IMR-90 (cell line): ENCODE measurements around the gene CNNM2. TPM values are rescaled to one million over a fixed set of nuclear protein-coding genes. Genes with fewer than 3 reads are reported as not detected.

Experiments used
- ATAC-seq: fragments of 200-7000 bp; cut with Tn5 transposase; 2 replicates; pipeline ENCODE4 v1.9.1; 2020; ENCODE audit warnings: low read depth, mild to moderate bottlenecking, moderate library complexity
- BruUV-seq: library from RNA; stranded (reverse); fragments of 400-500 nt; replicated peaks from 2 replicates; lab custom pipeline; 2021; lab: Mats Ljungman, UMichigan
- CTCF ChIA-PET: fragments of 300-600 bp; formaldehyde crosslinking; extraction: SDS; loops from one replicate; lab custom pipeline; 2021; ENCODE audit warnings: antibody characterized with exemption; lab: Yijun Ruan, JAX
- POLR2A ChIA-PET: fragments of 300-600 bp; sonication (Branson Sonifier 250); formaldehyde crosslinking; loops from one replicate; lab custom pipeline; 2022; ENCODE audit warnings: antibody characterized with exemption; ENCODE audit not compliant: unreplicated experiment; lab: Charles Lee
- DNase-seq: peaks from one replicate; pipeline ENCODE4 v3.0.0; 2013
- H2AFZ ChIP-seq: replicated peaks from 2 replicates; pipeline ENCODE3; 2013; ENCODE audit warnings: low read length, mild to moderate bottlenecking; ENCODE audit not compliant: poor library complexity
- H2AK5ac ChIP-seq: 2 replicates; pipeline ENCODE4 v1.6.1; 2013; ENCODE audit warnings: low read depth, low read length, inconsistent platforms
- H2AK9ac ChIP-seq: replicated peaks from 2 replicates; pipeline ENCODE3; 2013; ENCODE audit warnings: mild to moderate bottlenecking, low read depth, low read length, moderate library complexity; ENCODE audit not compliant: poor library complexity
- H2BK120ac ChIP-seq: 2 replicates; pipeline ENCODE4 v1.6.1; 2013; ENCODE audit warnings: low read depth, low read length, inconsistent platforms
- H2BK15ac ChIP-seq: 3 replicates; pipeline ENCODE4 v1.6.1; 2013; ENCODE audit warnings: low read depth, low read length, inconsistent platforms
- H2BK20ac ChIP-seq: 2 replicates; pipeline ENCODE4 v1.6.1; 2013; ENCODE audit warnings: low read depth, mild to moderate bottlenecking, inconsistent platforms, low read length, moderate library complexity
- H2BK5ac ChIP-seq: 2 replicates; pipeline ENCODE4 v1.6.1; 2013; ENCODE audit warnings: mild to moderate bottlenecking, low read depth, low read length, inconsistent platforms; ENCODE audit not compliant: poor library complexity, severe bottlenecking
- H3K14ac ChIP-seq: replicated peaks from 2 replicates; pipeline ENCODE4 v1.6.1; 2013; ENCODE audit warnings: low read depth, low read length, inconsistent platforms
- H3K18ac ChIP-seq: 2 replicates; pipeline ENCODE4 v1.6.1; 2013; ENCODE audit warnings: low read depth, low read length, control low read depth
- H3K23ac ChIP-seq: 2 replicates; pipeline ENCODE4 v1.6.1; 2013; ENCODE audit warnings: low read depth, low read length, inconsistent platforms
- H3K27ac ChIP-seq: 2 replicates; pipeline ENCODE4 v1.5.1; 2013; ENCODE audit warnings: mild to moderate bottlenecking, control low read depth, low read length; ENCODE audit not compliant: insufficient read depth
- H3K27me3 ChIP-seq: 2 replicates; pipeline ENCODE4 v1.6.1; 2013; ENCODE audit warnings: low read length; ENCODE audit not compliant: control insufficient read depth, insufficient read depth
- H3K36me3 ChIP-seq: 2 replicates; pipeline ENCODE4 v1.6.1; 2013; ENCODE audit warnings: low read length, mixed read lengths; ENCODE audit not compliant: control insufficient read depth, insufficient read depth
- H3K4ac ChIP-seq: 2 replicates; pipeline ENCODE4 v1.6.1; 2013; ENCODE audit warnings: low read depth, low read length, inconsistent platforms
- H3K4me1 ChIP-seq: 2 replicates; pipeline ENCODE4 v1.6.1; 2013; ENCODE audit warnings: low read length, mixed read lengths; ENCODE audit not compliant: control insufficient read depth, insufficient read depth
- H3K4me2 ChIP-seq: 2 replicates; pipeline ENCODE4 v1.6.1; 2013; ENCODE audit warnings: low read depth, mild to moderate bottlenecking, control low read depth, low read length, moderate library complexity
- H3K4me3 ChIP-seq: 2 replicates; pipeline ENCODE4 v1.5.1; 2013; ENCODE audit warnings: low read depth, mild to moderate bottlenecking, control low read depth, low read length, moderate library complexity; ENCODE audit not compliant: insufficient read depth
- H3K56ac ChIP-seq: 2 replicates; pipeline ENCODE4 v1.6.1; 2013; ENCODE audit warnings: low read length, inconsistent platforms; ENCODE audit not compliant: insufficient read depth; ENCODE audit errors: extremely low read depth
- H3K79me1 ChIP-seq, 2 experiments: 2 replicates each; pipeline ENCODE4 v1.6.1; 2013; ENCODE audit warnings: low read length in 2 of 2, inconsistent platforms in 1 of 2, low read depth in 1 of 2
- H3K9ac ChIP-seq: 2 replicates; pipeline ENCODE4 v1.6.1; 2013; ENCODE audit warnings: low read depth, low read length, control low read depth
- H3K9me1 ChIP-seq: 2 replicates; pipeline ENCODE4 v1.6.1; 2013; ENCODE audit warnings: low read length, inconsistent platforms; ENCODE audit not compliant: insufficient read depth
- H3K9me3 ChIP-seq: 2 replicates; pipeline ENCODE4 v1.6.1; 2013; ENCODE audit warnings: low read length; ENCODE audit not compliant: control insufficient read depth, insufficient read depth
- H4K20me1 ChIP-seq: 2 replicates; pipeline ENCODE4 v1.6.1; 2013; ENCODE audit warnings: low read length, inconsistent platforms; ENCODE audit not compliant: insufficient read depth
- H4K5ac ChIP-seq: 2 replicates; pipeline ENCODE4 v1.6.1; 2013; ENCODE audit warnings: mild to moderate bottlenecking, low read depth, low read length, control low read depth
- H4K8ac ChIP-seq, 2 experiments: 2 replicates each; pipeline ENCODE4 v1.6.1; 2013; ENCODE audit warnings: low read depth in 2 of 2, low read length in 2 of 2, control low read depth in 1 of 2, inconsistent platforms in 1 of 2
- H4K91ac ChIP-seq: 2 replicates; pipeline ENCODE4 v1.6.1; 2013; ENCODE audit warnings: low read depth, low read length, inconsistent platforms; ENCODE audit not compliant: insufficient read depth
- CEBPB ChIP-seq: IDR thresholded peaks from 2 replicates; pipeline ENCODE4 v1.6.1; 2012; ENCODE audit warnings: low read depth, low read length, improper control_type of control experiment
- CHD1 ChIP-seq: IDR thresholded peaks from 2 replicates; pipeline ENCODE4 v1.6.1; 2012; ENCODE audit warnings: low read depth, low read length, improper control_type of control experiment
- ELK1 ChIP-seq: fragments of 150-350 bp; IDR thresholded peaks from 2 replicates; pipeline ENCODE4 v1.6.1; 2016; ENCODE audit warnings: low read depth, mild to moderate bottlenecking, low read length, moderate library complexity, borderline replicate concordance
- FOS ChIP-seq: fragments of 150-350 bp; IDR thresholded peaks from 2 replicates; pipeline ENCODE4 v1.6.1; 2016; ENCODE audit warnings: low read depth, low read length
- MAFK ChIP-seq: IDR thresholded peaks from 2 replicates; pipeline ENCODE4 v1.6.1; 2012; ENCODE audit warnings: low read depth, low read length, improper control_type of control experiment
- MAZ ChIP-seq: IDR thresholded peaks from 2 replicates; pipeline ENCODE4 v1.6.1; 2012; ENCODE audit warnings: low read depth, mild to moderate bottlenecking, low read length, improper control_type of control experiment, moderate library complexity, borderline replicate concordance
- MXI1 ChIP-seq: IDR thresholded peaks from 2 replicates; pipeline ENCODE4 v1.6.1; 2012; ENCODE audit warnings: low read depth, mild to moderate bottlenecking, low read length, moderate library complexity, borderline replicate concordance
- POLR2A ChIP-seq: IDR thresholded peaks from 2 replicates; pipeline ENCODE4 v1.6.1; 2012; ENCODE audit warnings: mild to moderate bottlenecking, low read depth, low read length
- RAD21 ChIP-seq: IDR thresholded peaks from 2 replicates; pipeline ENCODE4 v1.6.1; 2012; ENCODE audit warnings: low read length, improper control_type of control experiment
- RCOR1 ChIP-seq: IDR thresholded peaks from 2 replicates; pipeline ENCODE4 v1.6.1; 2012; ENCODE audit warnings: mild to moderate bottlenecking, low read length, improper control_type of control experiment; ENCODE audit not compliant: insufficient replicate concordance
- RFX5 ChIP-seq: IDR thresholded peaks from 2 replicates; pipeline ENCODE4 v1.8.0; 2012; ENCODE audit warnings: low read depth, mild to moderate bottlenecking, low read length, moderate library complexity
- SMC3 ChIP-seq: fragments of 150-350 bp; IDR thresholded peaks from 2 replicates; pipeline ENCODE4 v1.6.1; 2016; ENCODE audit warnings: low read depth, mild to moderate bottlenecking, antibody characterized with exemption, low read length, moderate library complexity
- WGBS, 2 experiments: methylation state at CpG; one replicate each; pipeline versions ENCODE4 v1.1.5 to v1.1.7; 2013; ENCODE audit warnings: missing lambda C conversion rate in 2 of 2; ENCODE audit not compliant: insufficient read length in 1 of 2; ENCODE audit errors: extremely low coverage in 2 of 2; 5-methylcytosine and 5-hydroxymethylcytosine counted together
- dilution Hi-C: fragments of 300-500 bp; cut with HindIII; formaldehyde crosslinking; loops from one replicate; pipeline ENCODE4 v1.14.3; 2018; ENCODE audit warnings: low sequenced_read_pairs; ENCODE audit not compliant: unreplicated experiment
- in situ Hi-C: fragments of 300-500 bp; cut with MboI; formaldehyde crosslinking; loops from 3 replicates; pipeline ENCODE4 v1.14.3; 2019; ENCODE audit warnings: low sequenced_read_pairs, inconsistent platforms, mixed read lengths
- intact Hi-C: fragments of 100-400 bp; cut with micrococcal nuclease; formaldehyde crosslinking; loops from 2 replicates; pipeline ENCODE4 v1.10.0; 2022
- polyA plus RNA-seq, 3 experiments: library from polyadenylated mRNA; depleted of rRNA; stranded (reverse); fragments of >200 nt; gene quantifications; 2 replicates each; pipeline ENCODE4 v1.2.3, GENCODE V29; 2012; ENCODE audit warnings: low replicate concordance in 1 of 3
- total RNA-seq: library from RNA; depleted of rRNA; stranded (reverse); fragments of >200 nt; gene quantifications from 2 replicates; pipeline ENCODE4 v1.2.3, GENCODE V29; 2012
- TF ChIP-seq, protein P1 (sequence below): conservative IDR thresholded peaks from 2 replicates; pipeline ENCODE4 v1.5.1; 2012; ENCODE audit warnings: mild to moderate bottlenecking, low read depth, low read length, improper control_type of control experiment
- TF ChIP-seq, protein P2 (sequence below): fragments of 150-350 bp; IDR thresholded peaks from 2 replicates; pipeline ENCODE4 v1.6.1; 2017; ENCODE audit warnings: mild to moderate bottlenecking, antibody characterized with exemption, low read length, low read depth

Gene CNNM2
- total and polyA plus RNA-seq, 2 of the 4 experiments (the other 2 are of a cell fraction): 4.7 to 5.6 TPM

GRCh38 chr10:103127241-103127640 is 209.1 kb downstream of the CNNM2 start:
- no peak overlapping the region for H4K5ac ChIP-seq
- peaks cover 21 to 47% of the 10 kb centered on the region in 2 experiments for H3K79me1 ChIP-seq
- H3K27ac ChIP-seq: no peak overlapping the region; the same call in 1 of the 2 replicates
- ChIA-PET POLR2A (no interaction called here), CTCF (no interaction called here)
- no peak overlapping the region for H2BK120ac ChIP-seq
- no peak overlapping the region for H3K9ac ChIP-seq
- peaks cover 5% of the 10 kb centered on the region; the same call in 1 of the 2 replicates for H3K9me1 ChIP-seq
- no peak overlapping the region for H2BK15ac ChIP-seq
- no peak overlapping the region for H3K4me2 ChIP-seq
- H3K23ac ChIP-seq: no peak overlapping the region
- intact Hi-C loops (no loop called here), dilution Hi-C loops (no loop called here), in situ Hi-C loops (no loop called here)
- TF ChIP-seq, protein P1, sequence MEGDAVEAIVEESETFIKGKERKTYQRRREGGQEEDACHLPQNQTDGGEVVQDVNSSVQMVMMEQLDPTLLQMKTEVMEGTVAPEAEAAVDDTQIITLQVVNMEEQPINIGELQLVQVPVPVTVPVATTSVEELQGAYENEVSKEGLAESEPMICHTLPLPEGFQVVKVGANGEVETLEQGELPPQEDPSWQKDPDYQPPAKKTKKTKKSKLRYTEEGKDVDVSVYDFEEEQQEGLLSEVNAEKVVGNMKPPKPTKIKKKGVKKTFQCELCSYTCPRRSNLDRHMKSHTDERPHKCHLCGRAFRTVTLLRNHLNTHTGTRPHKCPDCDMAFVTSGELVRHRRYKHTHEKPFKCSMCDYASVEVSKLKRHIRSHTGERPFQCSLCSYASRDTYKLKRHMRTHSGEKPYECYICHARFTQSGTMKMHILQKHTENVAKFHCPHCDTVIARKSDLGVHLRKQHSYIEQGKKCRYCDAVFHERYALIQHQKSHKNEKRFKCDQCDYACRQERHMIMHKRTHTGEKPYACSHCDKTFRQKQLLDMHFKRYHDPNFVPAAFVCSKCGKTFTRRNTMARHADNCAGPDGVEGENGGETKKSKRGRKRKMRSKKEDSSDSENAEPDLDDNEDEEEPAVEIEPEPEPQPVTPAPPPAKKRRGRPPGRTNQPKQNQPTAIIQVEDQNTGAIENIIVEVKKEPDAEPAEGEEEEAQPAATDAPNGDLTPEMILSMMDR: no peak
- TF ChIP-seq CEBPB (no peak), FOS (no peak), MAFK (no peak), RFX5 (no peak), RAD21 (no peak), MXI1 (no peak), ELK1 (no peak), RCOR1 (no peak), CHD1 (no peak), POLR2A (no peak), MAZ (no peak), SMC3 (no peak)
- TF ChIP-seq, protein P2, sequence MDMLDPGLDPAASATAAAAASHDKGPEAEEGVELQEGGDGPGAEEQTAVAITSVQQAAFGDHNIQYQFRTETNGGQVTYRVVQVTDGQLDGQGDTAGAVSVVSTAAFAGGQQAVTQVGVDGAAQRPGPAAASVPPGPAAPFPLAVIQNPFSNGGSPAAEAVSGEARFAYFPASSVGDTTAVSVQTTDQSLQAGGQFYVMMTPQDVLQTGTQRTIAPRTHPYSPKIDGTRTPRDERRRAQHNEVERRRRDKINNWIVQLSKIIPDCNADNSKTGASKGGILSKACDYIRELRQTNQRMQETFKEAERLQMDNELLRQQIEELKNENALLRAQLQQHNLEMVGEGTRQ: no peak
- no peaks in the 10 kb centered on the region for H3K27me3 ChIP-seq
- no peak overlapping the region for H3K56ac ChIP-seq
- peak; percentile 14; the same call in 1 of the 2 replicates for ATAC-seq
- H3K36me3 ChIP-seq: peaks cover 7% of the 10 kb centered on the region
- no TSS peak for BruUV-seq
- no peak overlapping the region for H3K14ac ChIP-seq
- WGBS, 2 experiments: no CpG with 5 or more reads among the region's 1 CpG
- H4K8ac ChIP-seq: no peak overlapping the region
- no peak overlapping the region for H2AK5ac ChIP-seq
- H4K91ac ChIP-seq: no peak overlapping the region
- H2BK5ac ChIP-seq: no peak overlapping the region
- peaks cover 5% of the 10 kb centered on the region; the same call in 1 of the 2 replicates for H3K4me1 ChIP-seq
- no peak overlapping the region for H2AK9ac ChIP-seq
- H3K9me3 ChIP-seq: no peaks in the 10 kb centered on the region
- no peak overlapping the region for H3K4ac ChIP-seq
- no peak overlapping the region for H3K18ac ChIP-seq
- H2BK20ac ChIP-seq: no peak overlapping the region
- H4K20me1 ChIP-seq: no peaks in the 10 kb centered on the region; the same call in 1 of the 2 replicates
- no peak for DNase-seq
- H3K4me3 ChIP-seq: no peak overlapping the region
- H2AFZ ChIP-seq: no peak overlapping the region
